Panc1 (cell line): ENCODE results near the gene GRM4. TPM values are rescaled to one million over a fixed set of nuclear protein-coding genes. Genes with fewer than 3 reads are reported as not detected.

Experiments
- ATAC-seq: fragments of 200-7000 bp; cut with Tn5 transposase; 2 replicates; pipeline ENCODE4 v1.9.1; 2020; ENCODE audit warnings: mild to moderate bottlenecking, moderate library complexity
- BruUV-seq: library from RNA; stranded (reverse); fragments of 400-500 nt; replicated peaks from 2 replicates; lab custom pipeline; 2021; lab: Mats Ljungman, UMichigan
- CTCF ChIA-PET: fragments of 300-600 bp; sonication (Branson Sonifier 250); formaldehyde crosslinking; loops from one replicate; lab custom pipeline; 2022; ENCODE audit warnings: antibody characterized with exemption; lab: Charles Lee
- POLR2A ChIA-PET: fragments of 300-600 bp; sonication (Branson Sonifier 250); formaldehyde crosslinking; loops from one replicate; lab custom pipeline; 2022; ENCODE audit warnings: antibody characterized with exemption; lab: Charles Lee
- DNase-seq: peaks from one replicate; pipeline ENCODE4 v3.0.0-alpha.2; 2010; ENCODE audit warnings: low read depth, low spot score
- H3K27ac ChIP-seq: 2 replicates; pipeline ENCODE4 v1.5.1; 2011; ENCODE audit warnings: mild to moderate bottlenecking, low read length, inconsistent platforms
- H3K27me3 ChIP-seq: fragments of 200-500 bp; sonication (Bioruptor generic); 2 replicates; pipeline ENCODE4 v1.6.0; 2014; ENCODE audit warnings: low read length, inconsistent platforms; ENCODE audit not compliant: control insufficient read depth, insufficient read depth
- H3K36me3 ChIP-seq: fragments of 200-500 bp; sonication (Bioruptor generic); 2 replicates; pipeline ENCODE4 v1.5.1; 2014; ENCODE audit warnings: inconsistent platforms, mild to moderate bottlenecking, low read length, moderate library complexity; ENCODE audit not compliant: control insufficient read depth, insufficient read depth
- H3K4me1 ChIP-seq: 2 replicates; pipeline ENCODE4 v1.5.1; 2011; ENCODE audit warnings: inconsistent platforms, mild to moderate bottlenecking, low read length, moderate library complexity; ENCODE audit not compliant: control insufficient read depth, insufficient read depth
- H3K4me3 ChIP-seq, 2 experiments: 2 replicates each; pipeline ENCODE4 v1.5.1; 2011 to 2012; ENCODE audit warnings: low read depth in 2 of 2, low read length in 2 of 2, mild to moderate bottlenecking in 2 of 2, inconsistent platforms in 1 of 2, moderate library complexity in 1 of 2
- H3K9me3 ChIP-seq: fragments of 200-500 bp; sonication (Bioruptor generic); 2 replicates; pipeline ENCODE4 v1.5.1; 2014; ENCODE audit warnings: low read depth, mild to moderate bottlenecking, inconsistent platforms, low read length, moderate library complexity; ENCODE audit not compliant: control insufficient read depth, insufficient read depth
- CTCF ChIP-seq: fragments of 450-650 bp; IDR thresholded peaks from 2 replicates; pipeline ENCODE4 v1.5.1; 2017; ENCODE audit warnings: mild to moderate bottlenecking
- POLR2AphosphoS5 ChIP-seq: IDR thresholded peaks from 2 replicates; pipeline ENCODE4 v1.6.1; 2012; ENCODE audit warnings: mild to moderate bottlenecking, low read depth, low read length, moderate library complexity
- SIN3A ChIP-seq: IDR thresholded peaks from 2 replicates; pipeline ENCODE4 v1.6.1; 2012; ENCODE audit warnings: low read depth, mild to moderate bottlenecking, low read length, moderate library complexity, borderline replicate concordance; ENCODE audit not compliant: insufficient read depth
- TCF7L2 ChIP-seq: IDR thresholded peaks from 2 replicates; pipeline ENCODE4 v1.6.1; 2011; ENCODE audit warnings: mild to moderate bottlenecking, low read depth, low read length, inconsistent platforms
- in situ Hi-C: cut with HindIII; loops from 2 replicates; pipeline ENCODE4 v1.10.0; 2016; ENCODE audit warnings: low sequenced_read_pairs, low pct_unique_long_range_greater_than_20kb
- intact Hi-C: fragments of 100-400 bp; cut with micrococcal nuclease; formaldehyde crosslinking; loops from one replicate; pipeline ENCODE4 v1.10.0; 2022; ENCODE audit not compliant: unreplicated experiment
- total RNA-seq: library from RNA; stranded (reverse); gene quantifications from one replicate; pipeline ENCODE4 v1.2.1, GENCODE V29; 2021; ENCODE audit not compliant: unreplicated experiment
- TF ChIP-seq, protein P1 (sequence below), 2 experiments: IDR thresholded peaks; 2 replicates each; pipeline ENCODE4 v1.6.1; 2011 to 2012; ENCODE audit warnings: low read depth in 2 of 2, control low read depth in 1 of 2, low read length in 1 of 2, mild to moderate bottlenecking in 1 of 2, moderate library complexity in 1 of 2; ENCODE audit not compliant: insufficient read depth in 1 of 2

The GRM4 gene
- total RNA-seq, 1 experiment from 2014 or later: 1.3 TPM

GRCh38 chr6:34148631-34149451 lies 3.0 kb upstream of the GRM4 start:
- DNase-seq (no peak), ATAC-seq (no peak)
- POLR2A ChIA-PET: no interaction called here
- in situ Hi-C loops (no loop called here), intact Hi-C loops (no loop called here)
- CTCF ChIA-PET: interaction anchor here (0.6 to 0.7 kb wide), 2 partner anchors 15 to 541 kb away, joined by 3 to 8 read pairs; no protein-coding TSS in a partner anchor
- H3K4me3 ChIP-seq: no peak overlapping the region
- H3K4me1 ChIP-seq: peaks cover under 1% of the 10 kb centered on the region; the same call in 1 of the 2 replicates
- TF ChIP-seq TCF7L2: no peak
- TF ChIP-seq, protein P1, sequence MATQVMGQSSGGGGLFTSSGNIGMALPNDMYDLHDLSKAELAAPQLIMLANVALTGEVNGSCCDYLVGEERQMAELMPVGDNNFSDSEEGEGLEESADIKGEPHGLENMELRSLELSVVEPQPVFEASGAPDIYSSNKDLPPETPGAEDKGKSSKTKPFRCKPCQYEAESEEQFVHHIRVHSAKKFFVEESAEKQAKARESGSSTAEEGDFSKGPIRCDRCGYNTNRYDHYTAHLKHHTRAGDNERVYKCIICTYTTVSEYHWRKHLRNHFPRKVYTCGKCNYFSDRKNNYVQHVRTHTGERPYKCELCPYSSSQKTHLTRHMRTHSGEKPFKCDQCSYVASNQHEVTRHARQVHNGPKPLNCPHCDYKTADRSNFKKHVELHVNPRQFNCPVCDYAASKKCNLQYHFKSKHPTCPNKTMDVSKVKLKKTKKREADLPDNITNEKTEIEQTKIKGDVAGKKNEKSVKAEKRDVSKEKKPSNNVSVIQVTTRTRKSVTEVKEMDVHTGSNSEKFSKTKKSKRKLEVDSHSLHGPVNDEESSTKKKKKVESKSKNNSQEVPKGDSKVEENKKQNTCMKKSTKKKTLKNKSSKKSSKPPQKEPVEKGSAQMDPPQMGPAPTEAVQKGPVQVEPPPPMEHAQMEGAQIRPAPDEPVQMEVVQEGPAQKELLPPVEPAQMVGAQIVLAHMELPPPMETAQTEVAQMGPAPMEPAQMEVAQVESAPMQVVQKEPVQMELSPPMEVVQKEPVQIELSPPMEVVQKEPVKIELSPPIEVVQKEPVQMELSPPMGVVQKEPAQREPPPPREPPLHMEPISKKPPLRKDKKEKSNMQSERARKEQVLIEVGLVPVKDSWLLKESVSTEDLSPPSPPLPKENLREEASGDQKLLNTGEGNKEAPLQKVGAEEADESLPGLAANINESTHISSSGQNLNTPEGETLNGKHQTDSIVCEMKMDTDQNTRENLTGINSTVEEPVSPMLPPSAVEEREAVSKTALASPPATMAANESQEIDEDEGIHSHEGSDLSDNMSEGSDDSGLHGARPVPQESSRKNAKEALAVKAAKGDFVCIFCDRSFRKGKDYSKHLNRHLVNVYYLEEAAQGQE (IDR thresholded peaks at IDR 0.05; ENCODE audit: insufficient read depth in 1 of 2, low read depth in 2 of 2, low read length in 1 of 2): no peak
- no peaks in the 10 kb centered on the region; the same call in 1 of the 2 replicates for H3K27me3 ChIP-seq
- no peaks in the 10 kb centered on the region for H3K9me3 ChIP-seq
- BruUV-seq: no TSS peak
- no peak overlapping the region for H3K27ac ChIP-seq
- no peaks in the 10 kb centered on the region for H3K36me3 ChIP-seq

DNA sequence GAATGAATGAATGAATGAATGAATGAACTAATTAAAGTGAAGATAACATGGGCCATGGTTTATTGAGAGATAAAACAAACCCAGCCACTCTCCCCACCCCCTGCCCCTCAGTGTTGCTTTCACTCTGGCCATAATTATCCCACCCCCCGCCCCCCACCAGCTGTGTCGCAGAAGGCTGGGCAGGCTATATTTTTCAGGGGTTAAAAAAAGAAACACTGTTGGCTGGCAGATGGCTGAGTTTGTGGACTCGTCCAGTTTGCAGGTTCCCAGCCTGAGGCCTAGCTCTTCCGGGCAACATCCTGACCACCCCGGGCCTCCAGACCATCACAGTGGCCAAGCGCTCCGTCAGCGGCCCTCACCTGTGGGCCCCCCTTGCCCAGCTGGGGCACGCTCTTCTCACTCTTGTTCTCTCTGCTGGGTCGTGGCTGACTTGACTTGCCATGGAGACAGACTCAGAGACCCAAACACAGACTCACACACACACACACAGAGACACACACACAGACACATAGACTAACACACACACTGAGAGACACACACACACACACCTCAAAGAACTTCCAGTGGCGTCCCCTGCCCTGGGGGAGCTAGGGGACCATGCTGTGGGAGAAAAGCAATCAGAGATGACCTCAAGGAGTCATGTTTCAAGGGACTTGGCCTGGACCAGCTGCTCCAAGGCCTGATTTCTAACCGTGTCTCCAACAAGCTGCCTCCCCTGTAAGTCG lies 2.2 kb upstream of the GRM4 start:
- Histone ChIP-seq H3K4me1 (peaks cover 5% of the 10 kb centered on the region; the same call in 1 of the 2 replicates), H3K36me3 (no peaks in the 10 kb centered on the region), H3K27me3 (no peaks in the 10 kb centered on the region; the same call in 1 of the 2 replicates), H3K27ac (no peak overlapping the region), H3K9me3 (no peaks in the 10 kb centered on the region), H3K4me3 (no peak overlapping the region)
- no peak for DNase-seq
- POLR2A ChIA-PET: no interaction called here
- no TSS peak for BruUV-seq
- TF ChIP-seq CTCF (no peak), POLR2AphosphoS5 (no peak), SIN3A (no peak), TCF7L2 (no peak)
- TF ChIP-seq, protein P1 (IDR thresholded peaks at IDR 0.05; ENCODE audit: insufficient read depth in 1 of 2, low read depth in 2 of 2, low read length in 1 of 2): no peak
- in situ Hi-C loops: no loop called here
- CTCF ChIA-PET: interaction anchor here (0.7 kb wide), 1 partner anchor 540 kb away, joined by 3 read pairs; no protein-coding TSS in a partner anchor
- no peak for ATAC-seq
- intact Hi-C loops: no loop called here
